Activated CD4-positive, alpha-beta T cell treated with anti-CD3 and anti-CD28 coated beads, Interleukin-2, amount 50 U/mL, for 4 hours (primary cell): ENCODE results near the gene MGAT1.
A peak's percentile ranks its signal among the peaks of the same experiment; 100 is the strongest.
"Not testable (repeated sequence)": the region's sequence is repeated elsewhere in the genome, so short reads cannot be mapped to it uniquely, and the experiment has no call there.

Source experiments
- DNase-seq, 2 experiments: peaks; one replicate each; pipeline ENCODE4 v3.0.0-alpha.2; 2020

The MGAT1 gene

DNA sequence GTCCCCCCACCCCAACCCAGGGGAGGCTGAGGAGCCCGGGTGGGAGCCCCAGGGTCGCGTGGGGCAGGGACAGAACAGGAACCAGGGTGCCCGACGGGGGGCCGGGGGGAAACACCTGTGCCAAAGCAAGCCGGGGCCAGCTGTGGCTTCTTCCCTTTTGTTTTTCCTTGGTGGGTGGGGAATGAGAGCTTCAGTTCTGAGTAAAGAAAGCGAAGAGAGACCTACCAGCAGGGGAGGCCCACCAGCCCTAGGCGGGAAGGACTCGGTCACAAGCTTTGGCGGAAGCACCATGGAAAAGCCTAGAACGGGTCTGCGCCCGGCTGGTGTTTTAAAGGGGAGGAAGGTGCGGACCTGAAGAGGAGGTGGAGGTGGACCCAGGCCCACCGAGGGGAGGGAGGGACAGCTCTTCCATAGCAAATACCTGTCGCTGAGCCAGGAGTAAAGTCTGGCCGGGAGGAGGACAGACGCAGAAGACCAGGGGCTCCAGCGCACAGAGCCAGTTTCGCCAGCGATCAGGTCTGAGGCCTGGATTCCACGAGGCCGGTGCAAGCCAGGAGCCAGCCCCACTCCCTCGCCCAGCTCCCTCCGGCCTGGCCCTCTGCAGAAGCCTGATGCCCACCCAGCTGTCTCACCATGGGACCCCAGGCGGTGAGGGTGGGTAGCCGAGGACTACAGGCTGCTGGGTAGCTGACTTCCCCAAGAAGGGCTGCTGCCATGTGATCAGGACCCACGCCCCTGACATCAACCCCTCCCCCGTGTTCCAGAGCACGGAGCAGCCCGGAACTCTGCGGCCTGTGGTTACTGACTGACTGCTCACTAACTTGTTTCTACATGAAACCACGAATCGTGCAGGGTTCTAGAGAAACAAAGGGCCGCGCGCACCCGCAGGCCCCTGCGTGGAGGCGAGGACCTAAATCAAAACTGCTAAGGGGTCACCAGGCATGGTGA is 849 bp upstream of the MGAT1 start:
- peak; percentile 71 to 75 for DNase-seq

DNA sequence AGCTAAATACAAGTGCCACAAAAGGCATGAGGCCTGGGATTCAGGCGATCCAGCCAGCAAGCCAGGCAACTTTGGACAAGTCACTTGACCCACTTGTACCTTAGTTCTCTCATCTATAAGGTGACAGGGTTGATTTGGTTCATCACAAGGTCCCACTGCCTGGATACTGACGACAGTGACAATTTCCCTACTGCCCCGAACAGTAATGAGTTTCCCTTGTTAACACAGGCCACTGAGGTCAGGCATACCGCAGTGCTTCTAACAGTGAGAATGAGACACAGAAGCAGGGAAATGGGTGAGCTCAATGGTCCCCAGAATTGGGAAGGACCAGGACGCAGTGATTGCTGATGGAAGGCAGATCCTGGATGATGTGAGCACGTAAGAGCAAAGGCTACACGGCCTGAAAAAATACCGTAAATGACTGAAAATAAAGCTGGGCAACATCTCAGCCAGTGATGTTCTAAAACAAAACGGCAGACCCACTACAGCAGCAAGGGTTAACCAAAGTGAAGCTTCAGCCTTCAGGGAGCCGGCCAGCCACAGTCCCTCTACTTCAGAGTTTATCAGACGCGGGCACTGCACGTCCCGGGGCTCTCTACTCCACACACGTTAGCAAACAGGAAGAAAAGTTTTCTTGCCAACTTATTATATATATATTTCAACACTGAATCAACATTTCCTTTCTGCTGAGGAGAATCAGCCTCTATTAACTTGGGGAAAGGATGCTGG is 846 bp downstream of the MGAT1 start:
- DNase-seq: no peak

DNA sequence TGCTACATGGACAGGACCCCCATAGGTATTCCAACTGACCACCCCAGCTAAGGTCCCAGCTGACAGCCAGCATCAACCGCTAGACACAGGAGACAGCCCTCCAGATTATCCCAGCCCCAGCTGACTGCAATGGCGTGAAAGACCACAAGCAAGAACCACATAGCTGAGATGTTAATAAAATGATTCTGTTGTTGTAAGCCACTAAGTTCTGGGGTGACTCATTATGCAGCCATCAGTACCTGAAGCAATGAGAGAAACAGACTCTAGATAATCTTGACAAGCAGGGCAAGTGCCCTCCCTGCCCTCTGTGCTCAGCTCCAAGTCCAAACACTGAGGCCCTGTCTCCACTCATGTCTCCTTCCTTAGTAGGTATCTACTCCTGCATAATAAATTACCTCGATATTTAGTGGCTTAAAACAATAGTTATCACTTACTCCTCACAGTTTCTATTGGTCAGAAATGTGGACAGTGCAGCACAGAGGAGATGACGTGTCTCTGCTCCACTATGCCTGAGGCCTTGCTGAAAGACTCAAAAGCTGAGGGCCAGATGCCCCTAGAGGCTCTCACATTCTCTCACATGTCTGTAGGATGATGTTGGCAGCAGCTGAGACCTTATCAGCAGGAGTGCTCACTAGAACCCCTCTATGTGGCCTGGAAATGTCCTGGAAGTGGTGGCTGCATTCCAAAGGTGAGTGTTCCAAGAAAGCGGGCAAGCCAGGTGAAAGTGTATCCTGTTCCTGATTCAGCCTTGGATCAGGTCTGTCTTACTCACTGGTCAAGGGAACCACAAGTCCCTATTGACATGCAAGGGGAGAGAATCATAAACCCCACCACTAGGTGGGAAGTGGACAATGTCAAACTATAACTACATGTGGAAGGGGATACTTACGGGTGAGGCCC is 2.5 kb downstream of the MGAT1 start:
- DNase-seq: no peak

DNA sequence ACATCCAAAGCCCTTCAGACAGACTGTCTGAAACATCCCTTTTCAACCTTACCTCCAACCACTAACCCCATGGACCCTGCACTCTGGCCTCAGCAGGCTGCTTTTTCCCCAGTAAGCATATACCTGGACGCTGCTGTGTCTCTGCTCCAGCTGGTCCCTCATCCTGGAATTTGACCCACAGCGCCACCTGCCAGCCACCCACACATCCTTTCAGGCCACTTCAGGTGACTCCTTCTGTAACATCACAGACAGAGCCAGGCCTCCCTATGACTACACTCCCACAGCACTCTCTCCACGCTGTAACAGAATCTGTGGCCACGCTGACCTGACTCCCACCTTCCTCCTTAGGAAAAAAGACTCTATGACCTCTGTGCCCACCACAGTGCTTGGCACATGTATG is 3.4 kb downstream of the MGAT1 start:
- DNase-seq: no peak

DNA sequence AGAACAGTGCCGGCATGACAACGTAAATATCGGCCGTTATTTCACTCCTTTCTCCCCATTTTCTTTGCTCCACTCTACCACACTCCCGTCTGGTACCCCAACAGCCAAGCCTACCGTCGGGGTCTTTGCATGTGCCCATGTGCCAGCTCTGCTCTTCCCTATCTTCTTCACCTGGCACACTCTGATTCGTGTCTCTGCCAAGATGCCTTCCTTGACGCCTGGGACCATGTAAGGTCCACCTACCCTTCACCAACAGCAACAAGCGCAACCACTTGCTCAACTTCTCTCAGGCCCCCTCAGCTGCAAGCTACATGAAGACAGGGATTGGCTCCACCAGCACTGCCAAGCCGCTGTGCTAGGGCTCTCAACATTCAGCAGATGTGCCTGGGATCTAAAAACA is 4.4 kb downstream of the MGAT1 start:
- no peak for DNase-seq

DNA sequence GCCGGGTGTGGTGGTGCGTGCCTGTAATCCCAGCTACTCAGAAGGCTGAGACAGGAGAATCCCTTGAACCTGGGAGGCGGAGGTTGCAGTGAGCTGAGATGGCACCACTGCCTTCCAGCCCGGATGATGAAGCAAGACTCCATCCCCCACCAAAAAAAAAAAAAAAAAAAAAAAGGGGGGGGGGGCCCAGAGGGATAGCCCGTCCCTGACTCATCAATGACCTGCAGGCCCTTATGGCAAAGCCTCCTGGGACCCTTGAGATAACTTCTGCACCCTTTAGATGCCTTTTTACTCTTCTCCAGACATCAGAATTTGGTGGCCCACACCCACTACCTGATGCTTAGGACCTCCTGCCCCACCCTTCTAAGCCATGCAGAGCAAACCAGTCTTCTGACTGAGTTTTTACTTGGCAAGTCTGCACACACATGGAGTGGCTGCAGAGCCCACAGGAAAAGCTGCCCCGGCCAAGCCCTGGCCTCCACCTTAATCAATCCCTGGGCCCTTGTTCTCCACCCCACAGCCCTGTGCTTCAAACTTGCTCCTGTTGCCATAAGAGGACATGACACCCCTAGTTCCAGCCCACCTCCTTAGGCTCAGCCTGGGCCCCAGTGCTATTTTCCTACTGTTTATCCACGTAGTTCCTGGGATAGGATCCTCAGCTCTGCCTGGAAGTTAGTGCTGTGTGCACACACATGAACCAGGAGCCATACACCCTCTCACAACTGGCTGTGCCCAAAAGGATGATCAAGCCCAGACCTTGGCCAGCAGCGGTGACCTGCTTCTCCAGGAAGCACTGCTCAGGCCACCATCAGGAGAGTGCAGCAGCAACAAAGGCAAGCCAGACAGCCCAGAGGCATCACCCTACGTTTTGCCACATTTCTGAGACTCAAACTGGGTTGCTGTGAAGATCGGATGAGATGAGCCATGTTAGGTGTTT is 5.1 kb downstream of the MGAT1 start:
- no peak for DNase-seq

DNA sequence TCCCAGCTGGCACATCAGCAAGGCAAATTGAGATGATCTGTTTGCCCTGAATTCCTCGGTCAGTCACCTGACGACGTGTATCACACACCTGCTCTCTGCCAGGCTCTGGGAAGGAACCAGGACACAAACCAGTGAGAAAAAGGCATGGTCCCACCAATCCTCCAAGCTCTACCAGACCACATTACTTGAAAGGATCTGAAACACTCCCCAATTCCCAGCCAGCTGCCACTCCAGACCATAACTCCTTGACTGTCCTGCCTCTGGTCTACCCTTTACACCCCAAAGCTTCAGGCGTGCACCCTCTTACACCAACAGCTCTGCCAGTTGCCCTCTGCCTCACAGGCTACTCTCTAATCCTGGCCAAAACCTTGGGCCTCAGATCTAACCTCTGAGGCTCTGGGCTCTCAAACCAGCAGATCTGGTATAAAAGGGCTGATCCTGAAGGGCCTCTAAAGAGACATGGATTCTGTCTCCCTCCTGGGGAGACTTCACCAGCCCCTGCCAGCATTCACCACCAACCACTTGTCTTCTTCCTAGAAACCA is 6.8 kb downstream of the MGAT1 start:
- DNase-seq: no peak

DNA sequence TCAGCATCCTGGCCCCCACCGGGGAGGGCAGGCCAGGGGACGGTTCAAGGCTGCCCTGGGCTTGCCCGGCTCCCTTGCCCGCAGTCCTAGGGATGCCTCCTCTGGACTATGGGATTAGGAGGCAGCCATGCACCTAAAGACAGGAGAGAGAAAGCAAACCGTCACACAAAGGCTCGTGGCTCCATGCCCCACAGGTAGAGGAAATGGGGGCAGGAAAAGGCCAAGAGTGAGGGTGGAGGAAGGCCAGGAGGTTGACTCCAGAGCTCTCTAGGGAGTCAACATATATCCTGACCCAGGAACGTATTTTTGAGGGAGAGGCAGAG is 9.7 kb downstream of the MGAT1 start:
- no peak for DNase-seq

DNA sequence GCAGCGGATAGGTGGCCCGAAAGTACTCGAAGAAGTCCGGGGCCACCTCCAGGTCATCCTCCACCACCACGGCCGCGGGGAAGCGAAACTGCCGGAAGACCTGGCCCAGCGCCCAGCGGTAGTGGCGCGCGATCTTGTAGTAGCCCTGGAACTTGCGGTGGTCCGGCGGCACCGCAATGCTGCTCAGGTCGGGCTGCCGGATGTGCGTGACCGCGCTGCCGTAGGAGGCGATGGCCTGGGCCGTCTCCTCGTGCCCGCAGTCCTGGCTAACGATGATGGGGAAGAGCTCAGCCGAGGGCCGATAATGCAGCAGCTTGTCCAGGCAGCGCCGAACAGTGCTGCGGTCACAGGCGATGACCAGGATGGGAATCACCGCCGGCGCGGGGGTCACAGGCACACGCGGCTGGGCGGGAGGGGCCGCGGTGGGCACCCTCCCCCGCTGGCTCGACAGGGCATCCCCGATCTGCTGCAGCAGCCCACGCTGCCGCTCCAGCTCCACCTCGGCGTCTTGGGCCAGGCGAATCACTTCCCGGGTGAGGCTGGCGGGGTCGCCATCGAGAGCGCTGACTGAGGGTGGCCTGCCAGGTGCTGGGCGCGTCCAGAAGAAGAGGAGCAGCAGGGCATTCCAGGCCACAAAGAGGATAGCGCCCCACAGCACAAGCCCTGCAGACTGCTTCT is 10.2 kb downstream of the MGAT1 start:
- DNase-seq: no peak

DNA sequence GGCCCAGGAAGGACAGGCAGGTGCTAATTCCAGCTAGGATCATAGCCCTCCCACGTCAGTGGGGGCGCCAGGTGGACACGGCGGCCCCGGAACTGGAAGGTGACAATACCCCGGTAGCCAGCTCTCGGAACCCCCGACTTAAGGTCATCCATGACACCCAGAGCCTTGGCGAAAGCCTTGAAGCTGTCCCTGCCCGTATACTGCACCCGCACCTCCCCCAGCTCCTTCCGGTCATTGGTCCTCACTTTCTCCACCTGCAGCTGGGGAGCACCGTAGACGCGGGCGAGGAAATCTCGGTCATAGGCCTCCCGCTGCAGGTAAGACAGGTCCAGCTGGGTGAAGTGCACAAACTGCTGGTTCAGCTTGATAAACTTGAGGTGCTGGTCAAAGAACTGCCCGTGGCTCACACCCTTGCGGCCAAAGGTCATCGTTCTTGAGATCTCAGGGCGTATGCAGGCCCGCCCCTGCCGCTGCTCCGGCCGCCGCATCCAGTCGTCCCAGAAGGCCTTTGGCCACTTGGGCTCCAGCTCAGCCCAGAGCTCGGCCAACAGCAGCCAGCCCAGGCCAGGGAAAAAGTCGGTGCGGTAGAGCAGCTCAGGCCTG is 10.9 kb downstream of the MGAT1 start:
- DNase-seq: no peak

DNA sequence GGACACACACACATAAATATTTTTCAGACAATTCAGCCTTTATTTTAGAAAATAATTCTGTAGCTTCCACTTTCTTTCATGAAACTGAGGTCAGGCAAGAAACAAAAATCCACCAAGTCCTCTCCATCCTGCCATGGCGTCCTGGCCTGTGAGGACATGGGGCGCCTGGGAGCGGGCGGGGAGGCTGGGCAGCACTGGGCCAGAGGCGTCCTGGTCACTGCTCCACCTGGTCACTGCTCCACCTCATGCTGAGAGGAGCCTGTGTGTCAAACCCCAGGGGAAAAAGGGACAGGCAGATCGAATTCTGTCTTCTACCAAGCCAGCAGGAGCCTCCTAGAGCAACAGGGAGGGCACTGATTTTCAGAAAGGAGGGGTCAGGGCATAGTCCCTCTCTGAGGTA is 12.1 kb downstream of the MGAT1 start:
- DNase-seq: no peak

DNA sequence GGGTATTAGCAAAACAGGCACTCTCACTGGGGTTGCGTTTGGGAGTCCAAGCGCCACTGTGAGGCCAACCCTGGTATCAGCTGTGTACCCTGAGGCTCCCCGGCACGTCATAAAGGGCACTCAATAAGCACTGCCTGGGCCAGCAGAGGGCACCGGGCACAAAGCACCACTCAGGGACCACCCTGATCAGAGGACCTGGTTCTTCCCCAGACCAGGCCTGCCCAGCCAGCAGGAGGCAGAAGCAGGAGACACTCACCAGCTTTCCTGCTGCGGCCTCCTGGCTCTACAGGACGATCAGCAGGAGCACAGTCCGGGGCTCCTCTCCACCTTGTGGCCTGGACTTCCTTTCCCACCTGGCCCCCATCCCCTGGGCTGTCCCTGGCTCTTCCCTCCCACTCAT is 12.6 kb downstream of the MGAT1 start:
- no peak for DNase-seq

DNA sequence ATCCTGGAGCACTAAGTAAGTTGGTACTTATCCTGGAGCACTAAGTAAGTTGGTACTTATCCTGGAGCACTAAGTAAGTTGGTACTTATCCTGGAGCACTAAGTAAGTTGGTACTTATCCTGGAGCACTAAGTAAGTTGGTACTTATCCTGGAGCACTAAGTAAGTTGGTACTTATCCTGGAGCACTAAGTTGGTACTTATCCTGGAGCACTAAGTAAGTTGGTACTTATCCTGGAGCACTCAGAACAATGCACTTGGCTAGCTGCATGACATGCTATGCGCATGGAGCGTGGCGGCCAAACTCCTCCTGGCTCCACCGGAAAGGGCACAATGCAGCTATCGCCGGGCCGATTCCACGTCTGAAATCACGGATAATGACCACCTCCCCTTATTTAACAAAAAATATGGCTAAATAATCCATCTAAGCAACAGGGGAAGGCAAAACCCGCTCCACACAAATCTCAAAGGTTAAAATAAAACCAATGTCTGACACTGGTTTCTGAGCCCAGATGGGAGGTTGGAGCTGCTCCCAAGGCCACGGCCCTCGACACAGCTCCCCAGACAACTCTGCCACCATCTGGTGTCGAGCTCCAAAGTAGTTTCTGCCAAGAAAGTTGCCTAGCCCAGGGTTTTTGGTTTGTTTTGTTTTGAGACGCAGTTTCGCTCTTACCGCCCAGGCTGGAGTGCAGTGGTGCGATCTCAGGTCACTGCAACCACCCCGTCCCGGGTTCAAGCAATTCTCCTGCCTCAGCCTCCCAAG is 13.8 kb downstream of the MGAT1 start:
- not testable (repeated sequence) for DNase-seq

DNA sequence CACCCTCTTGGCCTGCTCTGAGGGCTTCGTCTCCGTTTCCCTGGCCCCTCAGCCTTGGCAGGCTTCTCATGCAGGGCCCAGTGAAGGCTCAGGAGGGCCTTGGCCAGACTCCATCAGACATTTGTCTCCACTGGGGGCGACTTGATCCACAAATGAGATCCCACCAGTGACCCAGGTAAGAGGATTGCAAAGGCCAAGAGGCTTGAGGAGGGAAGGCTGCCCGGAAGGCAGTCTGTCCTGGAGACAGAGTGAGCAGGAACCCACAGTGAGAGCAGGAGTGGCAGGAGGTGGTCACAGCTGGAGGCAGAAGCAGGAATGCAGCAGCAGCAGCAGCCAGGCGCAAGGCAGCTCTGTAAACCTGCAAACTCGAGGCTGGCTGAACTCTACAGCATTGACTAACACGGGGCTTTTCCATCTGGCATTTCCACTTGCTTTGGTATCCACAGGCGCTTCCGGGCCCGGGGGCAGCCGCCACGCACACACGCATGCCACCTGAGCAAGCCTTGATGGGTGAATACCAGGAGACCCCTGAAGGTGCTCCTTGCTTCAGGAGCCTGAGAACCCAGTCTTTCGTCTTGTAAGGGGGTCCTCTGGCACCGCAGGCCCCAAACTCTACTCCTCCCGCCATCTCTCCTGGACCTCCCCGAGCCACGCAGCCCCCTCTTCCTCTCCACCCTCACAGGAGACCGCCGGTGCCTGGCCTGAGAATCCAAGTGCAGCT is 14.7 kb downstream of the MGAT1 start:
- no peak for DNase-seq

DNA sequence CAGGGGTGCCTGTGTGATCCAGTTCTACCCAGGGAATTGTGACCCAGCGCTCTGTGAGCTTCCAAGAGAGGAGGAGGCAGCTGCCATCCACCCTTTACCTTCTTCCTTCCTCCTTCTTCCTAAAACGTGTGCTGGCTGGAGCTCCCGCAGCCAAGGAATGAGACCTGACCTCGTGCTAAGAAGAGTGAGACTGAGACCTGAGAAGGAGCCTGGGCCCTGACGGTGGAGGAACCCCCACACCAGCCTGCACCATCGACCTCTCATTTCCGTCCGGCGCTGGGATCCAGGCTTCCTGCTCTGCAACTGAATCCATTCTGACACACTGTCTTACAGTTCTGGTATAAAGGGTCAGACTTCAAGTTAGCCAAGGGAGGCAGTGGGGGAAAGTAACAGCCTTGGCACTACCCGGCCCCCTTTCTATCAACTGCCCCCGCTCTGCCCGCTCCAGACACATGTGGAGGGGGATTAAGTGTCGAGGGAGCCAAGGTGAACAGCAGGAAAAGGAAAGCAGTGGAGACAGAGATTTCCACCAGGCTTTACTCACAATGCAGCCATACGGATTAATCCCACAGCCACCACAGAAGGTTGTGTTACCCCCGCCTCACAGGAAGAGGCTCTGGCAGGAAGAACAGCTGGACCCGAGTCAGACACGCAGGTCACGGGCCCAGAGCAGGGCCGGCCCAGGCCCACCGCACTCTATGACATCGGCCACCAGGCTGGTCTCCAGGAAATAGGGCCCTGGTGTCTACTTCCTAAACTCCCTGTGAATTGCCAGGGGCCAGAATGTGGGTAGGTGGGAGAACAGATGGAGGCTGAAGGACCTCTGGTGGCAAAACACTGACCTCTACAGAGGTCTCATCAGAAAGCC is 15.8 kb downstream of the MGAT1 start:
- DNase-seq: no peak

DNA sequence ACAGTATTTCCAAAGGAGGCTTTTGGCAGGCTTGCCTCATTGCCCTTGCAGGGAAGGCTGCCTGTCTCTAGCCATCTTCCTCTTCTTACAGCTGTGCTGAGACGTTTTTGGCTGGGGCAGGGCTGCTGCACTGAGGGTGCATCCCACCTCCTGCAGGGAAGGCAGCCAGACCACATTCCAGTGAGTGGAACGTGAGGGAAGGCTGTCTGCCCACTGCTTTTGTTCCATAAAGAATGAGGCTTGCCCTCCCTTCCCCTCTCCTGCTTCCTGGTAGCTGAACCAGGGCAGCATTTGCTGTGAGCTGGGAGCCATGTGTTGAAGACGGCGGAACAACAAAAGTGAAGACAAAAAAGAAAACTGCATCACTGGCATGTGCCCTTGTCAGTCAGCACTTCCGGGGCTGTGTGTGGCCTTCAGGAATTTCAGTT is 16.8 kb downstream of the MGAT1 start:
- DNase-seq: no peak

DNA sequence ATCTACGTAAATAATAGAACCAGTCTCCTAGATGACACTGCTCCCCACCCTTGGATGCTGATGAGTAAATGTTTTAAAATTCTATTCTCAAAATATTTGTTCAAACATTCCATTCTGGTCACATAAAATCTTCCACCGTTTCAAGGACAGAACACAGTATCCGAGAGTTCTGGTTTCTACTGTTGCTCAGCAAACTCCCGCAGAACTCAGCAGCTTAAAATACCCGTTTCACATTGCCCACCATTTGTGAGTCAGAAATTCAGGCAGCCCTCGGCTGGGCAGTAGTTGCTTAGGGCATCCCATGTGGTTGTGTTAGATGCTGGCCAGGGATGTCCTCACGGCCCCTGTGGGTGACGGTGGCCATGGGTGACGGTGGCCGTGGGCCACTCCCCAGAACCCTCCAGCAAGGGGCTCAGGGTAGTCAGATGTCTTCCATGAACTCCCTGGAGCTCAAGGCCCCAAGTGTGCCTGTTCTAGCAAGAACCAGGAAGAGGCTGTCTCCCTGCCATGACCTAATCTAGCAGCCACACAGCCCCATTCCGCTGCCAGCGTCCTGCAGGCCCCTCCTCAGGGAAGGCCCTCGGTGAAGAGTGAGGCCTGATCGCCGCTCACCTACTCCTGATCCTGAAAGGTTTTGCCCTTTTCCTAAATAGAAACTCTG is 17.4 kb downstream of the MGAT1 start:
- DNase-seq: no peak
